ENCODE data around the gene MRPS12.

GRCh38 chr19:38900202-38900629 lies 30.5 kb upstream of the MRPS12 start:
- TF ChIP-seq CTCF (IDR thresholded peaks at IDR 0.05) (no peak), POLR2A (IDR thresholded peaks at IDR 0.05; ENCODE audit: low read depth) (no peak), EP300 (IDR thresholded peaks at IDR 0.05) (no peak), POLR2AphosphoS5 (IDR thresholded peaks at IDR 0.05) (no peak)
